HepG2 (cell line): ENCODE data around the gene EPSTI1.

Source experiments
- ARNT ChIP-seq: fragments of 450-650 bp; IDR thresholded peaks from 2 replicates; pipeline ENCODE4 v1.6.1; 2017
- BHLHE40 ChIP-seq: IDR thresholded peaks from 2 replicates; pipeline ENCODE4 v1.6.1; 2011; ENCODE audit warnings: low read length, improper control_type of control experiment
- CBFB ChIP-seq: sonication (generic); formaldehyde crosslinking; IDR thresholded peaks from 2 replicates; pipeline ENCODE4 v1.4.0; 2020; ENCODE audit warnings: missing genetic modification reagents
- CTCF ChIP-seq: sonication (generic); formaldehyde crosslinking; IDR thresholded peaks from 2 replicates; pipeline ENCODE4 v1.5.0; 2020; ENCODE audit warnings: mild to moderate bottlenecking, missing genetic modification reagents, moderate library complexity
- FOXK2 ChIP-seq: fragments of 450-650 bp; IDR thresholded peaks from 2 replicates; pipeline ENCODE4 v1.6.1; 2016
- HOXA9 ChIP-seq: sonication (generic); formaldehyde crosslinking; IDR thresholded peaks from 2 replicates; pipeline ENCODE4 v1.8.1; 2022; ENCODE audit warnings: missing genetic modification reagents, mild to moderate bottlenecking, moderate library complexity, borderline replicate concordance
- KDM1A ChIP-seq: IDR thresholded peaks from 2 replicates; pipeline ENCODE4 v1.6.1; 2016; ENCODE audit warnings: missing compliant biosample characterization
- LRRFIP1 ChIP-seq: sonication (generic); formaldehyde crosslinking; conservative IDR thresholded peaks from 2 replicates; pipeline ENCODE4 v1.4.0; 2020; ENCODE audit warnings: missing genetic modification reagents
- MEIS1 ChIP-seq: sonication (generic); formaldehyde crosslinking; IDR thresholded peaks from 2 replicates; pipeline ENCODE4 v1.9.0; 2021; ENCODE audit warnings: mild to moderate bottlenecking, missing genetic modification reagents, moderate library complexity, borderline replicate concordance
- NCOA1 ChIP-seq: sonication (generic); formaldehyde crosslinking; IDR thresholded peaks from 2 replicates; pipeline ENCODE4 v1.9.0; 2021; ENCODE audit warnings: missing genetic modification reagents
- PHF5A ChIP-seq: IDR thresholded peaks from one replicate; pipeline ENCODE4 v1.6.1; 2018; ENCODE audit warnings: low read depth, missing genetic modification reagents; ENCODE audit not compliant: unreplicated experiment
- TEAD2 ChIP-seq: sonication (generic); formaldehyde crosslinking; IDR thresholded peaks from 2 replicates; pipeline ENCODE4 v1.9.0; 2021; ENCODE audit warnings: missing genetic modification reagents
- TF ChIP-seq, protein P1 (sequence below): sonication (generic); formaldehyde crosslinking; IDR thresholded peaks from 2 replicates; pipeline ENCODE4 v1.5.0; 2020; ENCODE audit warnings: mild to moderate bottlenecking, missing genetic modification reagents, borderline replicate concordance
- TF ChIP-seq, protein P2 (sequence below), 2 experiments: sonication (generic) in 1 of 2; formaldehyde crosslinking in 1 of 2; IDR thresholded peaks; 2 replicates each; pipeline versions ENCODE4 v1.5.1 to v1.6.1; 2011 to 2020; ENCODE audit warnings: borderline replicate concordance in 1 of 2, low read depth in 1 of 2, low read length in 1 of 2, mild to moderate bottlenecking in 1 of 2, missing genetic modification reagents in 1 of 2, moderate library complexity in 1 of 2

DNA sequence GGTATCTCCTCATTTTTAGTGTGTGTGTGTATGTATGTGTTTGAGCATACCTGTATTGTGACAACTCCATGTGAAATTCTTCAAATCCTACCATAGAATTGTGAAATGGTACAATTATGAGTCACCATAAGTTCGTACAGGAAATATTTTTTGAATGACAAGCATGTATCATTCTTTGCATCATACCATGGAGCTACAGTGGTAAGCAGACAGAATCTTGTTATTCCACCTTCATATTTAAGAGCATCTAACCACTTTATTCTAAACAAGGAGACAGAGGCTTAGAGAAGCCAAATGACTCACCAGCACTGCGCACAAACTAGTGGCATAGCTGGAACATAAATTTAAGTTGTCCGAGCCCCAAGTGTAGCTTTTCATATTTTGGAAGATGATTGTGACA is 4.5 kb upstream of the EPSTI1 start:
- TF ChIP-seq CBFB = no peak
- TF ChIP-seq KDM1A = no peak
- TF ChIP-seq LRRFIP1 = no peak
- TF ChIP-seq NCOA1 (CRISPR knock-in tag) = no peak
- no peak for TF ChIP-seq MEIS1 (CRISPR knock-in tag)
- TF ChIP-seq PHF5A (CRISPR knock-in tag) = no peak
- TF ChIP-seq FOXK2 = no peak
- TF ChIP-seq, protein P1, sequence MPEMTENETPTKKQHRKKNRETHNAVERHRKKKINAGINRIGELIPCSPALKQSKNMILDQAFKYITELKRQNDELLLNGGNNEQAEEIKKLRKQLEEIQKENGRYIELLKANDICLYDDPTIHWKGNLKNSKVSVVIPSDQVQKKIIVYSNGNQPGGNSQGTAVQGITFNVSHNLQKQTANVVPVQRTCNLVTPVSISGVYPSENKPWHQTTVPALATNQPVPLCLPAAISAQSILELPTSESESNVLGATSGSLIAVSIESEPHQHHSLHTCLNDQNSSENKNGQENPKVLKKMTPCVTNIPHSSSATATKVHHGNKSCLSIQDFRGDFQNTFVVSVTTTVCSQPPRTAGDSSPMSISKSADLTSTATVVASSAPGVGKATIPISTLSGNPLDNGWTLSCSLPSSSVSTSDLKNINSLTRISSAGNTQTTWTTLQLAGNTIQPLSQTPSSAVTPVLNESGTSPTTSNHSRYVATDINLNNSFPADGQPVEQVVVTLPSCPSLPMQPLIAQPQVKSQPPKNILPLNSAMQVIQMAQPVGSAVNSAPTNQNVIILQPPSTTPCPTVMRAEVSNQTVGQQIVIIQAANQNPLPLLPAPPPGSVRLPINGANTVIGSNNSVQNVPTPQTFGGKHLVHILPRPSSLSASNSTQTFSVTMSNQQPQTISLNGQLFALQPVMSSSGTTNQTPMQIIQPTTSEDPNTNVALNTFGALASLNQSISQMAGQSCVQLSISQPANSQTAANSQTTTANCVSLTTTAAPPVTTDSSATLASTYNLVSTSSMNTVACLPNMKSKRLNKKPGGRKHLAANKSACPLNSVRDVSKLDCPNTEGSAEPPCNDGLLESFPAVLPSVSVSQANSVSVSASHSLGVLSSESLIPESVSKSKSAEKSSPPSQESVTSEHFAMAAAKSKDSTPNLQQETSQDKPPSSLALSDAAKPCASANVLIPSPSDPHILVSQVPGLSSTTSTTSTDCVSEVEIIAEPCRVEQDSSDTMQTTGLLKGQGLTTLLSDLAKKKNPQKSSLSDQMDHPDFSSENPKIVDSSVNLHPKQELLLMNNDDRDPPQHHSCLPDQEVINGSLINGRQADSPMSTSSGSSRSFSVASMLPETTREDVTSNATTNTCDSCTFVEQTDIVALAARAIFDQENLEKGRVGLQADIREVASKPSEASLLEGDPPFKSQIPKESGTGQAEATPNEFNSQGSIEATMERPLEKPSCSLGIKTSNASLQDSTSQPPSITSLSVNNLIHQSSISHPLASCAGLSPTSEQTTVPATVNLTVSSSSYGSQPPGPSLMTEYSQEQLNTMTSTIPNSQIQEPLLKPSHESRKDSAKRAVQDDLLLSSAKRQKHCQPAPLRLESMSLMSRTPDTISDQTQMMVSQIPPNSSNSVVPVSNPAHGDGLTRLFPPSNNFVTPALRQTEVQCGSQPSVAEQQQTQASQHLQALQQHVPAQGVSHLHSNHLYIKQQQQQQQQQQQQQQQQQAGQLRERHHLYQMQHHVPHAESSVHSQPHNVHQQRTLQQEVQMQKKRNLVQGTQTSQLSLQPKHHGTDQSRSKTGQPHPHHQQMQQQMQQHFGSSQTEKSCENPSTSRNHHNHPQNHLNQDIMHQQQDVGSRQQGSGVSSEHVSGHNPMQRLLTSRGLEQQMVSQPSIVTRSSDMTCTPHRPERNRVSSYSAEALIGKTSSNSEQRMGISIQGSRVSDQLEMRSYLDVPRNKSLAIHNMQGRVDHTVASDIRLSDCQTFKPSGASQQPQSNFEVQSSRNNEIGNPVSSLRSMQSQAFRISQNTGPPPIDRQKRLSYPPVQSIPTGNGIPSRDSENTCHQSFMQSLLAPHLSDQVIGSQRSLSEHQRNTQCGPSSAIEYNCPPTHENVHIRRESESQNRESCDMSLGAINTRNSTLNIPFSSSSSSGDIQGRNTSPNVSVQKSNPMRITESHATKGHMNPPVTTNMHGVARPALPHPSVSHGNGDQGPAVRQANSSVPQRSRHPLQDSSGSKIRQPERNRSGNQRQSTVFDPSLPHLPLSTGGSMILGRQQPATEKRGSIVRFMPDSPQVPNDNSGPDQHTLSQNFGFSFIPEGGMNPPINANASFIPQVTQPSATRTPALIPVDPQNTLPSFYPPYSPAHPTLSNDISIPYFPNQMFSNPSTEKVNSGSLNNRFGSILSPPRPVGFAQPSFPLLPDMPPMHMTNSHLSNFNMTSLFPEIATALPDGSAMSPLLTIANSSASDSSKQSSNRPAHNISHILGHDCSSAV (CRISPR knock-in tag) = no peak
- TF ChIP-seq TEAD2 = no peak
- no peak for TF ChIP-seq HOXA9 (CRISPR knock-in tag)
- no peak for TF ChIP-seq ARNT
- TF ChIP-seq BHLHE40 = no peak
- no peak for TF ChIP-seq CTCF (CRISPR knock-in tag)
- TF ChIP-seq, protein P2, sequence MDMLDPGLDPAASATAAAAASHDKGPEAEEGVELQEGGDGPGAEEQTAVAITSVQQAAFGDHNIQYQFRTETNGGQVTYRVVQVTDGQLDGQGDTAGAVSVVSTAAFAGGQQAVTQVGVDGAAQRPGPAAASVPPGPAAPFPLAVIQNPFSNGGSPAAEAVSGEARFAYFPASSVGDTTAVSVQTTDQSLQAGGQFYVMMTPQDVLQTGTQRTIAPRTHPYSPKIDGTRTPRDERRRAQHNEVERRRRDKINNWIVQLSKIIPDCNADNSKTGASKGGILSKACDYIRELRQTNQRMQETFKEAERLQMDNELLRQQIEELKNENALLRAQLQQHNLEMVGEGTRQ (IDR thresholded peaks at IDR 0.05; ENCODE audit: low read depth, low read length) = no peak
- TF ChIP-seq, protein P2 (CRISPR knock-in tag; IDR thresholded peaks at IDR 0.05; ENCODE audit: borderline replicate concordance) = no peak
